ENCODE data around the gene IL19.

IL19 gene

GRCh38 chr1:206757524-206758266 is 12.9 kb upstream of the IL19 start:
- TF ChIP-seq ZNF8 (CRISPR knock-in tag; IDR thresholded peaks at IDR 0.05): no peak
- no peak for TF ChIP-seq ZFP3 (CRISPR knock-in tag; IDR thresholded peaks at IDR 0.05)
- no peak for TF ChIP-seq BACH2 (CRISPR knock-in tag; IDR thresholded peaks at IDR 0.05; ENCODE audit: borderline replicate concordance)
- TF ChIP-seq TSHZ2 (CRISPR knock-in tag; IDR thresholded peaks at IDR 0.05): no peak
- no peak for TF ChIP-seq CSDC2 (CRISPR knock-in tag; IDR thresholded peaks at IDR 0.05)
- TF ChIP-seq PATZ1 (CRISPR knock-in tag; IDR thresholded peaks at IDR 0.05; ENCODE audit: borderline replicate concordance): no peak
- TF ChIP-seq ZNF565 (CRISPR knock-in tag; conservative IDR thresholded peaks at IDR 0.05; ENCODE audit: low read depth): no peak
- no peak for TF ChIP-seq TCF4 (CRISPR knock-in tag; IDR thresholded peaks at IDR 0.05; ENCODE audit: borderline replicate concordance)
- no peak for TF ChIP-seq PPARA (CRISPR knock-in tag; IDR thresholded peaks at IDR 0.05; ENCODE audit: borderline replicate concordance)
- no peak for TF ChIP-seq ARNTL (CRISPR knock-in tag; IDR thresholded peaks at IDR 0.05; ENCODE audit: borderline replicate concordance, low read depth)
- TF ChIP-seq ZC3H10 (CRISPR knock-in tag; IDR thresholded peaks at IDR 0.05): no peak

GRCh38 chr1:206760590-206760989 is 10.0 kb upstream of the IL19 start:
- peak; percentile 46; the same call in 2 of the 3 replicates for ATAC-seq

More at GRCh38 chr1:206757524-206758266, 12.9 kb upstream of the IL19 start:
- ATAC-seq: no peak

More at GRCh38 chr1:206760590-206760989, 10.0 kb upstream of the IL19 start:
- TF ChIP-seq TCF4 (CRISPR knock-in tag; IDR thresholded peaks at IDR 0.05; ENCODE audit: borderline replicate concordance) (peak; percentile 46; the same call in 1 of the 2 replicates), ZFP30 (CRISPR knock-in tag; IDR thresholded peaks at IDR 0.05) (no peak), ZNF565 (CRISPR knock-in tag; conservative IDR thresholded peaks at IDR 0.05; ENCODE audit: low read depth) (0 out of 2 replicates have a peak, but pooled peaks have one; percentile 17), ESRRG (CRISPR knock-in tag; IDR thresholded peaks at IDR 0.05) (peak; percentile 84; the same call in 1 of the 2 replicates), TOX (CRISPR knock-in tag; IDR thresholded peaks at IDR 0.05; ENCODE audit: borderline replicate concordance) (no peak), RARB (CRISPR knock-in tag; IDR thresholded peaks at IDR 0.05) (no peak), CSDC2 (CRISPR knock-in tag; IDR thresholded peaks at IDR 0.05) (no peak), ZNF8 (CRISPR knock-in tag; IDR thresholded peaks at IDR 0.05) (no peak), TSHZ2 (CRISPR knock-in tag; IDR thresholded peaks at IDR 0.05) (peak; percentile 63; the same call in 1 of the 2 replicates), SNAI2 (CRISPR knock-in tag; IDR thresholded peaks at IDR 0.05) (no peak; the same call in 1 of the 2 replicates), PATZ1 (CRISPR knock-in tag; IDR thresholded peaks at IDR 0.05; ENCODE audit: borderline replicate concordance) (no peak), ARNTL (CRISPR knock-in tag; IDR thresholded peaks at IDR 0.05; ENCODE audit: borderline replicate concordance, low read depth) (no peak), ISL1 (CRISPR knock-in tag; IDR thresholded peaks at IDR 0.05) (peak; percentile 99), CSRNP3 (CRISPR knock-in tag; IDR thresholded peaks at IDR 0.05) (peak; percentile 77), ZC3H10 (CRISPR knock-in tag; IDR thresholded peaks at IDR 0.05) (no peak), ZNF70 (CRISPR knock-in tag; IDR thresholded peaks at IDR 0.05) (no peak), POU6F1 (CRISPR knock-in tag; IDR thresholded peaks at IDR 0.05; ENCODE audit: borderline replicate concordance, low read depth) (no peak), ZFP3 (CRISPR knock-in tag; IDR thresholded peaks at IDR 0.05) (no peak), OSR1 (CRISPR knock-in tag; IDR thresholded peaks at IDR 0.05) (no peak), CREB5 (CRISPR knock-in tag; IDR thresholded peaks at IDR 0.05; ENCODE audit: low read depth) (peak; percentile 75; the same call in 1 of the 2 replicates), GLIS3 (CRISPR knock-in tag; IDR thresholded peaks at IDR 0.05) (no peak), BACH2 (CRISPR knock-in tag; IDR thresholded peaks at IDR 0.05; ENCODE audit: borderline replicate concordance) (no peak)
